GM18909 (cell line): Measurements from ENCODE around the gene TENT4A.

Source experiments
- ATAC-seq: cut with Tn5 transposase; IDR thresholded peaks from one replicate; pipeline ENCODE4 v1.9.1; 2021; ENCODE audit warnings: mild to moderate bottlenecking; ENCODE audit not compliant: unreplicated experiment, poor library complexity

Gene TENT4A

DNA sequence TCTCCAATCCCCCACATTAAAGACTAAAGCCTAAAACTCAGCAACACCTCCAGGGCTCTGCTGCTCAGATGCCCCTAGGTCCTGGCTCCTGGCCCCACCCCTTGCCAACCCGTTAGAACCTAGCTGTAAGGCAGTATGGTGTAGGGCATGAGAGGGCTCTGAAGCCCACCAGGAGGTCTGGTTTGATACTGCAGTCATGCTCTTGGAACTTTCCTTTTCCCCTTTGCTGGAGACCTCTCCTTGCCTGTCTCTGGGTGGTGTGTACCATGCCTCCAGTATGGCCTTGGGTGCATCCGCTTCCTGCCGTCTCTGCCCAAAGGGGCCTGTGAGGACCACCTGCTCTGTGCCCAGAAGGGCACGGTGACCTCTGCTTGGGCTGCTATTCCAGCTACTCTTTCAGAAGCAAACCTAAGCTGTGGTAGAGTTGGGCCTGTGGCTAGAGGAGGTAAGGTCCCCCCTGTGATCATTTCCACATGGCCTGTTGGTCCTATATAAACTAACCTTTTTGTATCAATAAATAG lies 3.5 kb downstream of the TENT4A start:
- no peak for ATAC-seq

DNA sequence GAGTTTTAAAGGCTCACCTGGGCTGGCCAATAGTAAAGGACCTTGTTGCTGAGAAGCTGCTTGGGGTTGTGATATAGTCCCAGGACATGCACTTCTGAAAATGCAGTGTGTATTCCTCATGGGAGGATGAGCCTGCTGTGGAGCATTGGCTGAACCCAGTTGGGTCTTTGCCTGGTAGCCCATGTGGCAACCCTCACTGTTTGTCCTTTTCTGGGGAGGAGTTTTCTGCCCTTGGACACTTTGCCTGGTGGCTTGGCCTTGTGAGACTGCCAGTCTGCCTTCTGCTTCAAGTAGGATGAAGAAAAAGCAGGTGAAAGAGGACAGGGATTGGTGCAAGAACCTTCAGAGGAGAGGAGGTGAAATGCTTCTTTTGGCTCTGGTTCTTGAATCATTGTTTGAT lies 4.0 kb downstream of the TENT4A start:
- ATAC-seq = no peak

DNA sequence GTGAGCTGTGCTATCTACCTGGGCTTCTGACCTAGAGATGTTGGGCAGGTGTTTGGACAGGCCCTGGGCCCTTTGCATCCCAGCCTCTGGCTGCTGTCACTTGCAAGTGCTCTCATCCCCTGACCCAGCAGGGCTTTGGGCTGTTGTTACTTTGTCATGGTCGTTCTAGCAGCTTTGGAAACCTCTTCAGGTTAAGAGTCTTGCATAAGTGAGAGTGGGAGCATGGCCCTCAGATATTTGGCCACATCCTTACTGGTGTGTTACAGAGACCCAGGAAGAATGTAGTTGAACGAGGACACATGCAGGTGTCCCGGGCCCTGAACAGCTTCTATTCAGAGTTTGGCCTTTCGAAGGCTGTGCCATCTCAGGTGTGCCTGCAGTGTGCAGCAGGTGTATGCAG lies 4.5 kb downstream of the TENT4A start:
- ATAC-seq = no peak

DNA sequence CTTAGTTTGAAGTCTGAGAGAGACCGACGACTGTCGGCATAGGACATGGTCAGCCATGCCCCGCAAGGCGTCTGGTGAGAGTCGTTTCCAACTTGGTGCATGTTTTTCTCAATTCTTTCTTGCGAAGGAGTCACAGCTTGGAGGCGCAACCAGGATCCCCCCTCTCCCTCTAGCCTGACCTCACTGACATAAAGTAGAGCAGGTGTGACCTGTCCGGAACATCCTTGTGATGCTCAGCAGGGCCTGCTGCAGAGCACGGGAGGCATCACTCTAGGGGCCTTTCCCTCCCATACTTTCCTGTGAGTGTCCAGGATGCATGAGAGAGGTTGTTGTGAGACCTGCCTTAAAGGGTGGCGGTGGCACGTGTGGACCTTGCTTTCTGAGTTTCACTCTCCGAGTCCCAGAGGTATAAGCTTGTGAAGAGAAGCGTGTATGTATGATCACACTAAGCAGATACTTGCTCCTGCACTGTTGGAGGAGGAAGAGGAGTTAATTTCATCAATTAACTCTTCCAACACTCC lies 5.0 kb downstream of the TENT4A start:
- no peak for ATAC-seq

DNA sequence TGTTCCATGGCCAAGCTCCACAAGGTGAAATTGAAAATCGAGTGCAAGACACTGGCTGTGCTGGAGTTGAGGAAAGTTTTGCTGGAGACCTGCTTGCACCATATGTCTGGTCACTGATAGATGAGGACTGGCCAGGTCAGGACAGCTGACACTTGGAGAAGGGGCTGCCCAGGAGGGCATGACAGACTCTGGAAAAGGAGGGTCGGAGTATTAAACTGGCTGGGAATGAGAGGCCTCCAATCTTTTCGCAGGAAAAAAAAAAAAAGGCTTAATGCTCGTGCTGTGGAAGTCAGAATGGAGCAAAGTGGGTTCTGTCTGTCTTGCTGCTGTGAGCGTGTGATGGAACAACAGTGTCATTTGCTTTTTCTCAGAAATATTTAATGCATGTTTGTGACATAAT lies 5.5 kb downstream of the TENT4A start:
- no peak for ATAC-seq

DNA sequence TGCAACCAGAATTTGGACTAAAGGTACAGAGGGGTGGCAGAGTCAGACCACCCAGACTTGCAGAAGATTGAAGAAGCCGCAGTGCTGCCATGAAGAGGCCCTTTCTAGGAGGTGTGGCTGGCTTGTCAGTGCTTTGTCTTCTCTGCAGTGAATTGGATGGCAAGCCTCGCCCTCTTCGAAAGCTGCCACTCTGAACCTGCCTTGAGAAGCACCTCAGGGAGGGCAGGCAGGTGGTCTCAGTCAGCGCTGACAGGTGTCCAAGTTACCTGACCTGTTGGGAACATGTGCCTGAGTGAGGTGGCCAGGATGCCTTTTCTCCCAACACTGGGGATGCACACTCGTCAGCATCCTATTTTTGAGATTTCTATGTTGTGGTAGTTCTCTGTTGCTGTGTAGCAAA lies 6.2 kb downstream of the TENT4A start:
- ATAC-seq = no peak

DNA sequence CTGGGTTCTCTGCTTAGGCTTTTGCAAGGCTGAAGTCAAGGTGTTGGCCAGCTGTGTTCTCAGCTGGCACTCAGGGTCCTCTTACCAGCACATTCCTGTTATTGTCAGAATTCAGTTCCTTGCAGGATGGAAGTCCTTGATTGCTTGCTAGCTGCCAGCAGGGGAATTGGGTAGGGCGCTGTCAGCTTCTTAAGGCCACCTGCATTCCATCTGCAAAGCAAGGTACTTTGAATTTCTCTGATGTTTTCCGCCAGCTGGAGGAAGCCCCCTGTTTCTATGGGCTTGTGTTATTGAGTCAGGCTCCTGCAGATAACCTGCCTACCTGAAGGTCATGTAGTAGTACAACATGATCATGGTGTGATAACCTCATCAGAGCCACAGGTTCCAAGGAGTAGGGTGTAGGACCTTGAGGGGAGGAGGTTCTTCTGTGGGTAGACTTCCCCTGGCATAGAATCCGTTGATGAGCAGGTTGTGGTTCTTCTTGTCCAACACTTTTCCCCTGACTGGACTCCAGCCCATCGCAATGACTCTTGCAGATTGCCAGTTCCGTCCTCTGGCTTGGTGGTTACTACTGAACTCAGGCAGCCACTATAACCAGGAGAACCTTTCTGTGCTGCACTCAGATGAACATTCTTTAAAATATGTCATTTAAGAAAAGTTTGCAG lies 6.8 kb downstream of the TENT4A start:
- no peak for ATAC-seq

DNA sequence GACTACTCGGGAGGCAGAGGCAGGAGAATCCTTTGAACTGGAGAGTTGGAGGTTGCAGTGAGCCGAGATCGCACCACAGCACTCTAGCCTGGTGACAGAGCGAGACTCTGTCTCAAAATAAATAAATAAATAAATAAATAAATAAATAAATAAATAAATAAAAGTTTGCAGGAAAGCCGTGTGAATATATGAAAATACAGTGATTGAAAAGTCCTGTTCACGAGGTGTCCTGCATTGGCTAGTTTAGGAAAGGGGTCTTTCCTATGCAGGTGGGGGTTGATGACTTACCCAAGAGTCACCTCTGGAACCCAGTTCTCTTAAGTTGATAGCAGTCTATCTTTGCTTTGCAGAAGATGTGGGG lies 7.3 kb downstream of the TENT4A start:
- no peak for ATAC-seq

DNA sequence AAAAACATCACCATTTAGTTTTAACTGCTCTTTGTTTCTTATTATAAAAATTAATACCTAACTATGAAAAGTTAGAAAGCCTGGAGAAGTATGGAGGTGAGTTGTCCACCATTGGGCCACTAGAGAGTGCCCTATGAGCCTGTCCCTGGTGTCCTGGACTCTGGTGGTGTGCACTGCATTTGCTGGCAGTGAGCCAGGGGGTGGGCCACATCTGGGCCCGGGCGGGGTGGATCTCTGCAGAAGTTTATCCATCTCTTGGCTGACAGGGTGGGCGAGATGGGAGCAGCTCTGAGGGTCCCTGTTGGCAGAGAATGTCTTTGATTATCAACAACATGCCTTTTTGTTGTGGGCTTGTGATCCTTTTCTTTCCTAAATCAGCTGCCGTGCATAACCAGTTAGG lies 8.2 kb downstream of the TENT4A start:
- ATAC-seq = no peak

DNA sequence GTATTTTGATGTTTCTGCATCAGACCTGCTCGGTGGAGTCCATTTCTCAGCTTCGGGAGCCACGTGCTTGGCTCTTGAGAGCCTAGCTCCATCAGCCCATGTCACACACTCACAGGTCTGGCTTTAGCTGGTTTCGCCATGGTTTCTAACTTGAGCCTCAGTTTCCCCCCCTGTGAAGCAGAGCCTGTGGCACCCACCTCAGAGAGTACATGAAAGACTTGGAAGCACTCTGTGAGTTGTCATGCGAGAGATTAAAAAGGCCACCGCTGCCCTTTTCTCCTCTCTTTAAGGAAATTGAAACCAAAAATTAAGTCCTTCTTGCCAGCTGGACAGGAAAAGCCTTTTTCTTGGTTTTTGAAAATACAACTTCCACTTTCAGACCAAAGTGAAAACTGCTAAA lies 8.8 kb downstream of the TENT4A start:
- ATAC-seq = peak; percentile 48

DNA sequence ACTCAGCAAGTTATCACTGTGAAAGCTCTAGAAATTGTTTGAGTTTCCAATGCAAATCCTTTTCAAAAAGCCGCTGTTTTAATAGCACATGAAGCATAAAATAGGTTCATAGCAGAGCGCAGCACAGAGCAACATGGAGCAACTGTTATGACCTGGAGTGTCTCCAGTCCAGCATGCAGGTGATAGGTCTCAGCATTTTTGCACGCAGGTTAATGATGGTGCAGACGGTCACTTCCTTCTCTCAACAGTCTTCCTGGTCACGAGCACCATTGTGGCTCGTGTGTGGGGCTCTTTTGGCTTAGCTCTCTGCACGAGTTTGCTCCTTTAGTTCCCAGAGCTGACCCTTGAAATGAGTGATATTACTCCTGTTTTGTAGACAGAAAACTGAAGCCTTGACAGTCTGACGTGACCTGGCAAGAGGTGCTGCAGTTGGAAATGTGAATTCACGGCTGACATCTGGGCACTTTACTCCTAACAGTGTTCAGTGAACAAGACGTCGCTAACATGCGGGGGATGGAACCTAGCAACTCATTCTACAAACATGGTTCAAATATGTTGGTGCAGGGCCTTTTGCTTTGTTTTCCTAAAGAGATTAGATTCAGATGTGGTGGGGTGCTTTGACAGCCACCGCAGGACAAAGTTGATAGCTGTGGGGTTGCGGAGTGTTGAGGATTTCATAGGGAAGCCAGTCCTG lies 10.0 kb downstream of the TENT4A start:
- ATAC-seq = no peak

DNA sequence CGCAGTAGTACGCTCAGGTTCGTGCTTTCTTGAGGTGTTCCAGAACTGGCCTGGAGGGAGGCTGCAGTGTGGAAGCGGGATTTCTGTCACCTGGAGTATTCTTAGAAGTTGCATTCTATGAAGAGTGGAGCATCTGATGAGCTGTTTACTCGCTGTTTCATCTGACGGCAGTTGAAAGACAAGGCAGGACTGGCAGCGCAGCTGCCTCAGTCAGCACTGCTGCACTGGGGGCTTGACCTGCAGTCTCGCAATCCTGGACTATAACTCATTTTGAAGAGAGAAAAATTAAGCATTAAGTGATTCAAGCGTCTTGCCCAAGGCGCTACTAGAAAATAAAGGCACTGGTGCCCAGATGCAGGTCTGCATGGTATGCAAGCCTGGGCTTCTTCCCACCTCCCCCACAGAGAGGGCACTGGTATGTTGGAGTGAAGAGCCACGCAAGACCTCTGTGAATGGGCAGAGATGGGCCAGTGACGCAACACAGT lies 10.6 kb downstream of the TENT4A start:
- ATAC-seq = no peak

DNA sequence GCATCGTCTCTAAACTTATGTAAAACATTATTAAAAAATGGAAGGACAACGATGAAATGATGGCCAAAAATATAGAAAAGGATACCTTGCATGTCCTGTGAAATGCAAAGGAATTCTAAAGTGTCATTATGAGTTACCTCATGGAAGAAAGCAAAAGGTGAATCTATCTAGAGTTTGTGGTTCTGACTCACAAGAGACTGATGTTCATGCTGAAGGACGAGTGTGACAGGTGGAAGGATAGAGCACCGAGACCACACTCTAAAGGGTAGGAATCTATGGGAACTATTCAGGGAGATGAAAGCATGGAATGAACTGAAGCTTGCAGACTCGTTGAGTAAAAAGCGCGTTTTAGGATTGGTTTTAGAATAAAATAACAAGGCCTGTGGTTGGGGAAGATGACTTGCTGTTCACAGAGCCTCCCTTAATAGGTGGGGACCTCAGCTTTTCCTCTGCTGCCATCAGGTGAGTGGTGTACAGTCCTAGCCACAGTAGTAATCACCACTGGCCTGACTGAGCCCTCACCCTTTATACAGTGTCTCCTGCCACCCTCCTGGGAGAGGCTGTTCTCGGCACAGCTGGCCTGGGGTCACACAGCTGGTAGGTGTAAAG lies 11.2 kb downstream of the TENT4A start:
- ATAC-seq = no peak

DNA sequence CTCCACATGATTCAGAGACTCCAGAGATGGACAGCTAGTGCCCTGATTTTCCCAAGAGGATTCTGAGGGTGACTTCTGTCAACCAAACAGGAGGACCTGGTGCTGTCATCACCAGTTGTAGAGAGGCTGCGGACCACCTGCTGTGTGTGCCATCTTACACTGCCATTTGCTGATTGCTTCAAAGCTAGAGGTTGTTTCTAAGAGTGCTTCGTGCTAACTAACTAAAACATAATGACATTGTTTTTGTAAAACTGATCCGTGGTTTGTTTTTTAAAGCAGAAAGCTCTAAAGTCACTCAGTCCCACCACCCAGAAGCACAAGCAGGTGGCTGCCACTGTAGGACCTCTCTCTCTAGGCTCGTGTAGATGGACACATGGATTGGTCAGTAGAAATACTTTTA lies 12.2 kb downstream of the TENT4A start:
- ATAC-seq = no peak

DNA sequence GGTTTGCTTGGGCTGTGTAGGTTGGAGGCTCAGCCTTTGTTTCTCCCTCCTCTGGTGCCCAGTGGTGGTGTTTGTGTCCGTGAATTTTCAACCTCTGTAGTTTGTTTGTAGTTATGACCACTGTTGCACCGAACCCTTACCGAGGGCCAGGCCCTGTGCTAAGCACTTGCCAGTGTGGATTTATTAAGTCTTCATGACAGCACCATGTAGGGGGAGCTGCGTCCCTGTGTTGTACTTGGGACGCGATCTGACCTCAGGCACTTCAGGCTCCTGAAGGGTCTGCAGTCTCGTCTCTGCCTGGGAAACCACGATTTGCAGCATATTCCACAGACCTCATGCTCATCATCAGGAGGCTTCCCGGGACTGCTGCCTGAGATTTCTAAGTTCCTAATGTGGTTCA lies 12.8 kb downstream of the TENT4A start:
- no peak for ATAC-seq

DNA sequence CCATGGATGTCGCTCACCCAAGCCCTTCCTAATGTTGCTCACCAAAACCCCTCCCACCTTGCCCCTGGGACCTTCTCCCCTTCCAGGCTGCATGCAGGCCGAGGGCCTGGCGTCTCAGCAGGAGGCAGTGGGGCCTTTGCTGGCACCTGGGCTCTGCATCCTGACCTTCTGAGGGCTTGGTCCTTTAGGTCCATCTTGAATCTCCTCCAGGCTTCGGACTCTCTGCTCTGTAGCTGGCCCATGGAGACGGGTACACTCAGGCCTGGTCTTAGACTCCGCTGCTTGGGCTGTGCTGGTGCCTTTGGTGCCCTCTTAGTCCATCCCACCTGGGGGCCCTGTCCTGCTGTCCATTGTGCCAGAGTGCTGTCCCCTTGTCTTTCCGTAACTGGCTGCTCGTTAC lies 14.0 kb downstream of the TENT4A start:
- no peak for ATAC-seq

DNA sequence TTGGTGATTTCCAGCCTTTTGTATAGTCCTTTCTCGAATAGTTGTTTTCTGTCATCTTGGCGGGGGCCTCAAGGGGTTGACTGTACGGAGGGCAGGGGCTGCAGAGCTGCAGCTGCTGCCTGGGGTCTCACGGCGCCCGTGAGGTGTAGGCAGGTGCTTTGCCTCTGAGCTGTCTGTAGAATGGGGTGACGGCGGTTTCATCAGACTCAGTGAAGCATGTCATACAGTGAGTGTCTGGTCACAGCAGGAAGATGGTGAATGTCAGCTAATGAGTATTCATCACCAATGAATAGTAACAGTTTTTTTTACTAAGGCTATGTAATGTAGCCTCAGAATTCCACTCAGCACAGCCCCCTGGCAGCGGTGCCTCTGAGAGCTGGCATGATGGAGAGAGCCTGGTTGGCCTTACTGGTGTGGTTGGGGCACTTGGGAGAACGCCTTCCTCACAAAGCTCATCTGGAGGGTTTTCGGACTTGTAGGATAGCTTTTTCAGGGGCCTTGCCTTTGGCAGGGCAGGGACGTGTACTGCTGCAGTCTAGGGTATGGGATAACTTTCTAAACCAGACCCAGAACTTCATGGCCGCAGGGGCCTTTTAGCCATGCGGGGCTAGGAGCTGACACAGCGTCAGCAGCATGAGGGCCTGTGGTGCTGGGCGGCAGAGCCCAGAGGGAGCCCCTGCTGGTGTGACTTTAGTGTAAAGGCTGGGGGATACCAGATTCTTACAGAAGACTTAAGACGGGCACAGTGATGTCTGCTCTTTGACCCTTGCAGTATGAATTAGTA lies 15.0 kb downstream of the TENT4A start:
- peak; percentile 75 for ATAC-seq

DNA sequence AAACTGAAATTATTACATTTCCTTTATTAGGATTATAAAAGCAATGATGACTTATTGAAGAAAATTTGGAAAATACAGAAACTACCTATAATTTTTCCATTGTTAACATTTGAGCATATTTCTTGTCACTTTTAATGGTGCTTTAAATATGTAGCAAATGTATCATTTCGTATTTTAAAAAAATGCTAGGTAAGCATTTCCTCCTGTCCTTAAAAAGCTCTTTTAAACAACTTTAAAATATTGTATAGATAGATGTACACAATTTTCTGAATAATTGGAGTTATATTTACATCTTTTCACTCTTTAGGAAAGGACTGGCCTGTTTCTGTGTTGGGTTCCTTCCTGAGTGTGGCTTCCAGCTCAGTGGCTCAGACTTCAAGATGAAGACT lies 15.6 kb downstream of the TENT4A start:
- ATAC-seq = no peak

DNA sequence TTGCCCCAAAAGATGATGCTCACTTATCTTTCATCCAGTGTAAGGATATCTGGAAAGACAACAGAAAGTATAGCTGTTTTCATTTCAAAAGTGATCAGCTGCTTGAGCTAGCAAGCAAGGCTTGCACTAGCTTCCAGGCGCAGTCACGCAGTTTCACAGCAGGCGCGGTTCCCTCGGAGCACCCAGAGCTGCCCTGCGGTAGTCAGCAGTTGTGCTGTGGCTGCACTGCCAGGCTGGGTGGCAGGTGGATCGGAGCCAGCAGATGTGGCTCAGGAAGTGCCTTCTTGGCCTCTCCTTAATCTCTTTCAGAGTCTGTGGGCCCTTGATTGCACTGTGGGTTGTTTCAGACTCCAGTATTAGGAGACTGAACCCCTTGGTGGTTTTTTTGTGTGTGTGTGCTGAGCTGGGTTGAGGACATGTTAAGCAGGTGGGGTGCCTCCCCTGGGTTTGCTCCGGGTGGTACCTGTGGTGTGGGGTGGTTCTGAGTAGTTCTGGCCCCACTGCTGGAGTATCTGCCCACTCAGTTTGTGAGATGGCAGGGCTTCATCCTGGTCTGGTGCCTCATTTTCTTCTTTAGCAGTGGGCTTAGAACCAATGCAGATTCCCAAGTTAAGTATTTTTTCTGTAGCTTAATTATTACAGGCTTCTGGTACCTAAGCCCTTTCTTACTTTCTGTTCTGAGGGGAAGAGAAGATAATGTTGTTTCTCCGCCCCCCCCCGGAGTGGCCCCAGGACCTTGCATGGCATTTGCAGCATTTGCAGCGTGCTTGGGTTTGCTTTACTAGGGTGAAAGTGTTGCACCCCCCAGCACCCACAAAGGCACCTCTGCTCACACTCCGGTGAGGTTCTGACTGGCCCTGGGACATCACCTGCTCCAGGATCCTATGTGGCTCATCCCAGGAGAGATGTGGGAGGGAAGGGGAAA lies 16.4 kb downstream of the TENT4A start:
- peak; percentile 46 for ATAC-seq

DNA sequence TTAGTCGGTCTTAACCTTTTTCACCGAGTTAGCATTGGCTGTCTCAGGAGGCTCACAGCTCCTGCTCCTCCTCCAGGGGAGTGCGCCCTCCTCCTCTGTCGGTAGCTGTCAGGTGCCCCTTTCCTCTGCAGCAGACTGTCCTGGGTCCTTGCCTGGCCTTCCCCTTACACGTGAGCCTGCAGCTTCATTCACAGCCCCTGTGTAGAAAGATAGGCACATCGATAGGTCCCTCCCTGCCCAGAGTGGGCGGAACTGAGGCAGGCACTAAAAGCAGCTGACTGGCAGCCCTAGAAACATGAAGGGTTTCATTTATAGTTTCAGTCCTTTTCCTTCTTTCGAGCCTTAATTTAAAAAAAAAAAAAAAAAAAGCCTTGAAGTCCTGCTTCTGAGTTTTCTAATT lies 17.2 kb downstream of the TENT4A start:
- ATAC-seq = peak; percentile 50
